T-helper 2 cell (primary cell): ENCODE data around the gene FOLR3.
"Not testable (repeated sequence)": the region's sequence is repeated elsewhere in the genome, so short reads cannot be mapped to it uniquely, and the experiment has no call there.

Experiments
- DNase-seq, 5 experiments: peaks; one replicate each; pipeline versions ENCODE4 v3.0.0 to v3.0.0-alpha.2; 2012 to 2022

FOLR3 gene

GRCh38 chr11:72124046-72124445 lies 11.5 kb upstream of the FOLR3 start:
- DNase-seq = no peak

DNA sequence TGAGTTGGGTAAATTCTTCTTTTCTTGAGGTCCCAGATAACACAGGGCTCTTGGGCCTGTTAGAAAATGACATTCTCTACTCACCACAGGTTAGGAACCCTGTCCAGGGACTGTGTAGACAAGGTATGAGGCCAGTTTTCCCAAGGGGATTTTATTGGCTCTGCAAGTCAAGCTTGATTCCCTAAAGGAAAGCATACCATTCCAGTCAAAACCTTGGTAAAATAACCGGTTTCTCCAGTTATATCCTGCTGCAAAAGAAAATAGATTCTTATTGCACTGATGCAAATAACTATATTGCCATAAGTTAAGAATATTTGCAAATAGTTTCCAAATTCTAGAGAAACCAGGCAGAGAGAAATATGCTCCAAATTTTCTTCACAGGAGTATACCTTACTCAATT lies 9.6 kb upstream of the FOLR3 start:
- DNase-seq = no peak

GRCh38 chr11:72127923-72128322 lies 7.6 kb upstream of the FOLR3 start:
- no peak for DNase-seq

DNA sequence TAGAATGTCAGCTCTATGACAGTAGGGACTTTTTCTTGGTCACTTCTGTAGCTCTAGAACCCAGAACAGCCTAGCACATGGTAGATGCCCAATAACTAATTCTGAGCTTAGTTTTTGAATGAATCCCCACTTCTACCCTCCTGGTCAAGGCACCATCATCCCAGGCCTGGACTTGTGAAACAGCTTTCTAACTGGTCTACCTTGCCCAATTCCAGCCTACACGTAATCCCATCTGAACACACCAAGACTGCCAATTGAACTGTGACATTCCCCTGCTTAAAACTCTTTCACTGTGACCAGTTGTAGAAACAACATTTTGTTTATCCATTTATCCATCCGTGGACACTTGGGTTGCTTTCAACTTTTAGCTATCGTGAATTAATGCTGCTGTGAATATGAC lies 6.1 kb upstream of the FOLR3 start:
- DNase-seq = no peak

- DNase-seq = no peak
These were observed 2.9 kb upstream of the FOLR3 start for GRCh38 chr11:72132646-72133045.

DNA sequence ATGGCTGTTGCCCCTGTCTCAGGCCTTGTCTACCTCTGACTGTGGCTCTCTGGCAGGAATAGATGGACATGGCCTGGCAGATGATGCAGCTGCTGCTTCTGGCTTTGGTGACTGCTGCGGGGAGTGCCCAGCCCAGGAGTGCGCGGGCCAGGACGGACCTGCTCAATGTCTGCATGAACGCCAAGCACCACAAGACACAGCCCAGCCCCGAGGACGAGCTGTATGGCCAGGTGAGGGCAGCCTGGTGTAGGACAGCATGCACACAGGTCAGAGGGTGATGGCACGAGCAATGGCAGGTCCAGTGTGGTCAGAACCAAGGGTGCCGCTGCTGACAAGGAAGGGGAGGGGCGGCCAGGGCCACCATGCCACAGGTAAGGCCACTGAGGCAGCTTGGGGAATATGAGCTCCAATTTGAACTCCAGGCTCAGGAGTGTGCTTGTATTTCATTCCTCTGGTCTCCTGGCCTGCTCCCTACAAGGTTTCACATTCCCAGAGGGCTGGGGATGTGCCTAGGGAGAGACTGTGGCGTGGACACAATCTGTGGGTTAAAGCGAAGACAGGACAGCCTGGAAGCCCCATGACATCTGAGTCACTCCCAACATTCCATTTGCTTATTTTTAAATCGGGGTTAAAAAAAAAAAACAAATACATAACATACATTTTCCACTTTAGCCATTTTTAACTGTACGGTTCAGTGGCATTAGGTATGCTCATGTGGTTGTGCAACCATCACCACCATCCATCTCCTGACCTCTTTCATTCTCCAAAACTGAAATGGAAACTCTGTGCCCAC lies 562 bp downstream of the FOLR3 start:
- no peak for DNase-seq

GRCh38 chr11:72136684-72137262 lies 1.2 kb downstream of the FOLR3 start:
- DNase-seq = peak in 1 of 5 experiments; percentile 20

DNA sequence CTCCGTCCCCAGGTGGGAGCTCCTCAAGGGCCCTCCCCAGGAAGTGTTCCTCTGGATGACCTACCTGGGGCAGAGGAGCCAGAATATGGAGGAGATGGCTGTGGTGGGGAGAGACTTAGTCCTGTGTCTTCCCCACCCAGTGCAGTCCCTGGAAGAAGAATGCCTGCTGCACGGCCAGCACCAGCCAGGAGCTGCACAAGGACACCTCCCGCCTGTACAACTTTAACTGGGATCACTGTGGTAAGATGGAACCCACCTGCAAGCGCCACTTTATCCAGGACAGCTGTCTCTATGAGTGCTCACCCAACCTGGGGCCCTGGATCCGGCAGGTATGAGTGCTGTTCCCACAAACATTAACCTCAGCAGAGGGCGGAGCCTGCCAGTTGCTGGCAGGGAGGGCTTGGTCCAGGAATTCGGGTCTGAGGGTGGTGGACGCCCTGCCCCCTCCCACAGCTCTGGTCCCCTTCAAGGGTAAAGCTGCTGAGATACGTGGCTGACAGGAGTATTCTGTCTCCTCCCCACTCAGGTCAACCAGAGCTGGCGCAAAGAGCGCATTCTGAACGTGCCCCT lies 3.4 kb downstream of the FOLR3 start:
- DNase-seq = no peak

DNA sequence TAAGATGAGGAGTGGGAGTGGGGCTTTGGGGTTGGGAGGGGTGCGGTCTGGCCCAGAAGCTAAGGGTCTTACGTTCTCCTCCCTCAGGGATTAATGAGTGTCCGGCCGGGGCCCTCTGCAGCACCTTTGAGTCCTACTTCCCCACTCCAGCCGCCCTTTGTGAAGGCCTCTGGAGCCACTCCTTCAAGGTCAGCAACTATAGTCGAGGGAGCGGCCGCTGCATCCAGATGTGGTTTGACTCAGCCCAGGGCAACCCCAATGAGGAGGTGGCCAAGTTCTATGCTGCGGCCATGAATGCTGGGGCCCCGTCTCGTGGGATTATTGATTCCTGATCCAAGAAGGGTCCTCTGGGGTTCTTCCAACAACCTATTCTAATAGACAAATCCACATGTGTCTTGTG lies 4.0 kb downstream of the FOLR3 start:
- no peak for DNase-seq

- DNase-seq = no peak
These were observed 5.1 kb downstream of the FOLR3 start for GRCh38 chr11:72140661-72141060.

DNA sequence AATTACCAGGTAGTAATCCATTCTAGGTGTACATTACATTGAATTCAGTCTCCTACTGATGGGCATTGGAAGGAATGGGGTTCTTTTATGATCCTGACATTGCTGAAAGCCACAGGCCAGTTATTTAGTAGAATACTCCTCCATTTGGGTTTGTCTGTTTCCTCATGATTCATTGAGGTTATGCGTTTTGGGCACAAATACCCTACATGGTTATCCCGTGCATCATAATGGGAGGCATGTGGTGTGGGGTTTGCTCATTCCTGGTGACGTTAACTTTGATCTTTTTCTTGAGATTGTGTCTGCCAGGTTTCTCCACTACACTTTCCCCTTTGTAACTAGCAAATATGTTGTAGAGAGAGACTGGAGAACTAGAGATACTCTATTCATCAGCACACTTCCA lies 5.5 kb downstream of the FOLR3 start:
- peak in 1 of 5 experiments; percentile 84 for DNase-seq

DNA sequence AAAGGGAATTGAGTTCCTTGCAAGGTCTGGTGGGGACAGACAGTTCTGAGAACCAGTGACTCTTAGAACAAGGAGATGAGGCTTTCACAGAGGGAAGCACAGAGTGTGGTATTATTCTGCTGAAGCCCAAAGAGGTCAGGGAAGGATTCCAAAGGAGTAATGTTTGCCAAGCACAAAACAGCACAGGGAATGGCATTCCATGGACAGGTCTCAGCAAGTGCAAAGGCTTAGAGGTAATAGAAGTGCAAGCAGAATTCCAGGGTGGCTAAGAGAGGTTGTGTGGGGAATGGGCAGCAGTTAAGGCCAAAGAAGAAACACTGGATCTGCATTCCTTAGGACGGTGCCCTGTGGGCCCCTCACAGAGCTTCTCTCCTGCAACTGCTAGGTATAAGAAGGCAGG lies 6.6 kb downstream of the FOLR3 start:
- DNase-seq = not testable (repeated sequence)

GRCh38 chr11:72142543-72142942 lies 7.0 kb downstream of the FOLR3 start:
- DNase-seq = not testable (repeated sequence)

DNA sequence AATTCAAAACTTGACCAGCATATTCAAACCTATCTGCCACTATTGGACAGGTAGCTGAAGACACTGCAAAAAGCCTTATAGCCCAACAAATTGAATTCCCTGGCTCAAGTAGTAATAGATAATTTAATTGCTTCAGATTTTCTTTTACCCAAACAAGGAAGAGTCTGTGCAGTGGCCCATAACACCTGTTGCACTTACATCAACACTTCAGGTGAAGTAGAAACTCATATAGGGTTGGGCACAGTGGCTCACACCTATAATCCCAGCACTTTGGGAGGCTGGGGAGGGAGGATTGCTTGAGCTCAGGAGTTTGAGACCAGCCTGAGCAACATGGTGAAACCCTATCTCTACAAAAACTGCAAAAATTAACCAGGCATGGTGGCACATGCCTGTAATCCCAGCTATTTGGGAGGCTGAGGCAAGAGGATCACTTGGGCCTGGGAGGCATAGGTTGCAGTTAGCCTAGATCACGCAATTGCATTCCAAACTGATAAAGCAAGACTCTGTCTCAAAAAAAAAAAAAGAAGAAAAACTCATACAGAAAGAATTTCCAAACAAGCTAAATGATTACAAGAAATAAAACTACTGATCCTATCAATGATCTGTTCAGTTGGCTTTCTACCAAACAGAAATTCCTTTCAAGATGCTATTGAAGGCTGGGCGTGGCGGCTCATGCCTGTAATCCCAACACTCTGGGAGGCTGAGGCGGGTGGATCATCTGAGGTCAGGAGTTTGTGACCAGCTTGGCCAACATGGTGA lies 9.5 kb downstream of the FOLR3 start:
- no peak for DNase-seq

DNA sequence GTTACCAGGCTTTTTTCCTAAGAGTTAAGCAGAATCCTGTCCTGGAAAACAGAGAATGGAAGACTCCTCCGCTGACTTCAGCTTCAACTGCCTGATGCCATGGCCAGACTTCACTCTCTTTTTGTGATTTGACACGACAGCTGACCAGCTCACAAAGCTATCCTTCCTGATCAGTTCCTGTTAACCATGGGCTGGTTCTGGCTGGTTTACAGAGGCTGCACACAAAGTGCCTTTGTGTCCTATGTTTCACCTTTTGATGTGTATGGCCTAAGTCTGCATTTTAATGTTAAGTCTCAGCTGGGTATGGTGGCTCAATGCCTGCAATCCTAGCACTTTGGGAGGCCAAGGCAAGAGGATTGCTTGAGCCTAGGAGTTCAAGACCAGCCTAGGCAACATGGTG lies 11.1 kb downstream of the FOLR3 start:
- no peak for DNase-seq

- DNase-seq = no peak
These were observed 15.4 kb downstream of the FOLR3 start for GRCh38 chr11:72150882-72151281.

DNA sequence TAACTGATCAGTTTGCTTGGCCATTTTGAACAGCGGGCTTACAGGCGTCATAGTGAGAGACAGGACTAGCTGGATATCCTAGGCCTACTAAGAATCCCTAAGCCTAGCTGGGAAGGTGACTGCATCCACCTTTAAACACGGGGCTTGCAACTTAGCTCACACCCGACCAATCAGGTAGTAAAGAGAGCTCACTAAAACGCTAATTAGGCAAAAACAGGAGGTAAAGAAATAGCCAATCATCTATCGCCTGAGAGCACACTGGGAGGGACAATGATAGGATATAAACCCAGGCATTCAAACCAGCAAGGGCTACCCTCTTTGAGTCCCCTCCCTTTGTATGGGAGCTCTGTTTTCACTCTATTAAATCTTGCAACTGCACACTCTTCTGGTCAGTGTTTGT lies 18.3 kb downstream of the FOLR3 start:
- DNase-seq = not testable (repeated sequence)

DNA sequence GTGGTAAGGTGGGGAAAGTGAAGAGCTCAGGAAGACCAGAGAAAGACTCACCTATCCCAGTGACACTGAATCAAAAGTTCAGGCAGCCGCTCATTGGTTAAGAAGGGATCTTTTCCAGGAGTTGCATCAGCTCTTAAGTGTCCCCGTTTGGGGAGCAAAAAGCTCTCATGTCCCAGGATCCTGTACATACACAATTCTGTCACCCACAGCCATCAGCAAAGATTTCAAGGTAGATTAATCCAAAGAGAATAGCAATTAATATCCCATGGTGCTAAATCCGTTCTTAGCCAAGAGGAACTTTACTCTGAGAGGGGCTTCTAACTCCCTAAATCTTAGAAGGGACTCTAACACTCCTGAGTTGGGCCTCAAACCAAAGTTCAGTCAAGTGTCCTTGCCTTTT lies 19.3 kb downstream of the FOLR3 start:
- DNase-seq = no peak

- DNase-seq = no peak
These were observed 20.2 kb downstream of the FOLR3 start for GRCh38 chr11:72155751-72156150.

GRCh38 chr11:72157131-72157530 lies 21.6 kb downstream of the FOLR3 start:
- no peak for DNase-seq

DNA sequence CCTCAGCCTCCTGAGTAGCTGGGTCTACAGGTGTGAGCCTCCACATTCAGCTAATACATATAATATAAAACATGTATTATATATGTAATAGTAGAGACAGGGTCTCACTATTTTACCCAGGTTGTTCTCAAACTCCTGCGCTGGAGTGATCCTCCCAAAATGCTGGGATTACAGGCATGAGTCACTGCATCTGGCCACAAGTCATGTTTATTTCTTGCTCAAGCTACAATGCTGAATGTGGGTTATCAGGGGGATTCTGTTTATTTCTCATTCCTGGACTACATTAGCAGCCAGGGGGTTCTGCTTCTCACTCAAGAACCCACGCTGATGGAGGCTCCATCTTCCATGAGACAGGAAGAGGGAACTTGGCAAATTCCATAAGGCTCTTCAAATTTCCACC lies 24.8 kb downstream of the FOLR3 start:
- DNase-seq = no peak

GRCh38 chr11:72162891-72163492 lies 27.5 kb downstream of the FOLR3 start:
- DNase-seq = no peak

DNA sequence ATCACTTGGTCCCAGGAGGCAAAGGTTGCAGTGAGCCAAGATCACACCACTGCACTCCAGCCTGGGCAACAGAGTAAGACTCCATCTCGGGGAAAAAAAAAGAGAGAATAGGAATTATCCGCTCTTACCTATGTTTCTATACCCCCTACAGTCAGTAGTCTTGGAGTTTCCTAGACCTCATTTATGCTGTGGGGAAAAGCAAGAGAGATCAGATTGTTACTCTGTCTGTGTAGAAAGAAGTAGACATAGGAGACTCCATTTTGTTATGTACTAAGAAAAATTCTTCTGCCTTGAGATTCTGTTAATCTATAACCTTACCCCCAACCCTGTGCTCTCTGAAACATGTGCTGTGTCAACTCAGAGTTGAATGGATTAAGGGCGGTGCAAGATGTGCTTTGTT lies 28.7 kb downstream of the FOLR3 start:
- not testable (repeated sequence) for DNase-seq
